Fibroblast of skin of scalp (primary cell): Measurements from ENCODE around the gene HOXA11.

ENCODE experiments used
- DNase-seq: peaks from one replicate; pipeline ENCODE4 v3.0.0-alpha.2; 2013

HOXA11 gene

GRCh38 chr7:27179503-27180430 is 5.3 kb downstream of the HOXA11 start:
- DNase-seq, result peak; percentile 51

- DNase-seq, result no peak
Observed at GRCh38 chr7:27179030-27179429, 6.0 kb downstream of the HOXA11 start.

- DNase-seq, result no peak
Observed at GRCh38 chr7:27178366-27178765, 6.7 kb downstream of the HOXA11 start.

- no peak for DNase-seq
Observed at GRCh38 chr7:27177795-27178320, 7.2 kb downstream of the HOXA11 start.

- no peak for DNase-seq
Observed at GRCh38 chr7:27176962-27177794, 7.9 kb downstream of the HOXA11 start.

GRCh38 chr7:27176524-27176845 is 8.5 kb downstream of the HOXA11 start:
- no peak for DNase-seq

GRCh38 chr7:27175626-27176523 is 9.2 kb downstream of the HOXA11 start:
- DNase-seq, result no peak

GRCh38 chr7:27174874-27175625 is 10.0 kb downstream of the HOXA11 start:
- no peak for DNase-seq

GRCh38 chr7:27173956-27174873 is 10.8 kb downstream of the HOXA11 start, which contains the start of gene HOXA10:
Gene HOXA10 (minus strand): TSS chr7:27174320. CDS start chr7:27174306, 14 bp downstream.
- no peak for DNase-seq

GRCh38 chr7:27173511-27173955 is 11.5 kb downstream of the HOXA11 start:
- DNase-seq, result no peak

- DNase-seq, result no peak
Observed at GRCh38 chr7:27172823-27173510, 12.1 kb downstream of the HOXA11 start.

- DNase-seq, result no peak
Observed at GRCh38 chr7:27172315-27172774, 12.7 kb downstream of the HOXA11 start.

GRCh38 chr7:27171637-27172314 is 13.3 kb downstream of the HOXA11 start:
- DNase-seq, result no peak

- no peak for DNase-seq
Observed at GRCh38 chr7:27171325-27171636, 13.8 kb downstream of the HOXA11 start.

GRCh38 chr7:27170426-27171324 is 14.4 kb downstream of the HOXA11 start:
- DNase-seq, result no peak

- DNase-seq, result no peak
Observed at GRCh38 chr7:27169658-27170425, 15.2 kb downstream of the HOXA11 start.
